ENCODE measurements around the gene TTC33.

- TF ChIP-seq CTCF (IDR thresholded peaks at IDR 0.05) (no peak), POLR2A (IDR thresholded peaks at IDR 0.05) (no peak)
These were observed 55.5 kb downstream of the TTC33 start for GRCh38 chr5:40700116-40700782.
